HepG2 (cell line): Measurements from ENCODE around the gene DENND5A. TPM values are rescaled to one million over a fixed set of nuclear protein-coding genes. Genes with fewer than 3 reads are reported as not detected.
A peak's percentile ranks its signal among the peaks of the same experiment; 100 is the strongest.

Source experiments
- FIP1L1 ChIP-seq: fragments of 200-400 bp; formaldehyde crosslinking; IDR thresholded peaks from 2 replicates; pipeline ENCODE4 v1.6.1; 2018; ENCODE audit warnings: low read depth, mild to moderate bottlenecking, low read length, moderate library complexity, borderline replicate concordance; ENCODE audit not compliant: insufficient read depth
- HBP1 ChIP-seq: IDR thresholded peaks from 2 replicates; pipeline ENCODE4 v1.6.1; 2016; ENCODE audit warnings: low read depth, control low read depth
- MXD3 ChIP-seq: IDR thresholded peaks from 2 replicates; pipeline ENCODE4 v1.6.1; 2016; ENCODE audit warnings: mild to moderate bottlenecking, missing biosample characterization, missing genetic modification reagents
- NPAS2 ChIP-seq: sonication (generic); formaldehyde crosslinking; IDR thresholded peaks from 2 replicates; pipeline ENCODE4 v1.8.0; 2022; ENCODE audit warnings: mild to moderate bottlenecking, missing genetic modification reagents, borderline replicate concordance
- NR3C1 ChIP-seq: sonication (generic); formaldehyde crosslinking; IDR thresholded peaks from 2 replicates; pipeline ENCODE4 v1.4.0; 2020; ENCODE audit warnings: missing genetic modification reagents
- PAF1 ChIP-seq: IDR thresholded peaks from 2 replicates; pipeline ENCODE4 v1.6.1; 2016; ENCODE audit warnings: missing genetic modification reagents, missing compliant biosample characterization
- RBM39 ChIP-seq: fragments of 200-400 bp; formaldehyde crosslinking; IDR thresholded peaks from one replicate; pipeline ENCODE4 v1.6.1; 2018; ENCODE audit warnings: antibody characterized with exemption, mild to moderate bottlenecking, low read depth, low read length; ENCODE audit not compliant: poor library complexity, severe bottlenecking
- REL ChIP-seq: sonication (generic); formaldehyde crosslinking; conservative IDR thresholded peaks from 2 replicates; pipeline ENCODE4 v1.8.0; 2022; ENCODE audit warnings: mild to moderate bottlenecking, missing genetic modification reagents, moderate library complexity
- RORA ChIP-seq: sonication (generic); formaldehyde crosslinking; IDR thresholded peaks from 2 replicates; pipeline ENCODE4 v1.5.0; 2020; ENCODE audit warnings: mild to moderate bottlenecking, missing genetic modification reagents, moderate library complexity
- SATB2 ChIP-seq: sonication (generic); formaldehyde crosslinking; IDR thresholded peaks from 2 replicates; pipeline ENCODE4 v1.5.0; 2020; ENCODE audit warnings: missing genetic modification reagents
- YEATS2 ChIP-seq: sonication (generic); formaldehyde crosslinking; IDR thresholded peaks from 2 replicates; pipeline ENCODE4 v1.4.0; 2020; ENCODE audit warnings: missing genetic modification reagents, borderline replicate concordance
- ZFP37 ChIP-seq: sonication (generic); formaldehyde crosslinking; IDR thresholded peaks from 2 replicates; pipeline ENCODE4 v1.4.0; 2020; ENCODE audit warnings: missing genetic modification reagents, borderline replicate concordance
- ZNF143 ChIP-seq: sonication (generic); formaldehyde crosslinking; IDR thresholded peaks from 2 replicates; pipeline ENCODE4 v1.4.0; 2020; ENCODE audit warnings: missing genetic modification reagents
- ZNF17 ChIP-seq: sonication (generic); formaldehyde crosslinking; IDR thresholded peaks from 2 replicates; pipeline ENCODE4 v1.5.0; 2020; ENCODE audit warnings: mild to moderate bottlenecking, missing genetic modification reagents
- ZNF616 ChIP-seq: sonication (generic); formaldehyde crosslinking; IDR thresholded peaks from 2 replicates; pipeline ENCODE4 v1.5.0; 2020; ENCODE audit warnings: low read depth, mild to moderate bottlenecking, missing genetic modification reagents
- ZNF879 ChIP-seq: sonication (generic); formaldehyde crosslinking; IDR thresholded peaks from 2 replicates; pipeline ENCODE4 v1.8.1; 2023; ENCODE audit warnings: missing genetic modification reagents
- ZSCAN21 ChIP-seq: sonication (generic); formaldehyde crosslinking; IDR thresholded peaks from 2 replicates; pipeline ENCODE4 v1.8.0; 2022; ENCODE audit warnings: mild to moderate bottlenecking, missing genetic modification reagents, moderate library complexity, borderline replicate concordance
- ZSCAN9 ChIP-seq: IDR thresholded peaks from 2 replicates; pipeline ENCODE4 v1.6.1; 2016; ENCODE audit warnings: borderline replicate concordance
- polyA plus RNA-seq, 8 experiments: library from polyadenylated mRNA; depleted of rRNA in 3 of 8; stranded (reverse) in 7 of 8; unstranded in 1 of 8; fragments of >200 nt; fragmentation: Illumina TruSeq in 4 of 8; extraction: Trizol in 4 of 8; gene quantifications; 2 replicates each; pipeline versions ENCODE4 v1.2.1 to v1.2.3, GENCODE V29; 2011 to 2016; ENCODE audit warnings: low read depth in 4 of 8, missing spikeins in 1 of 8, mixed read lengths in 1 of 8; ENCODE audit not compliant: insufficient read depth in 1 of 8
- total RNA-seq, 5 experiments: library from RNA; depleted of rRNA; stranded (reverse); fragments of >200 nt; fragmentation: Illumina TruSeq; extraction: Trizol; gene quantifications; 2 replicates each; pipeline ENCODE4 v1.2.3, GENCODE V29; 2016; ENCODE audit warnings: low read depth in 1 of 5
- TF ChIP-seq, protein P1 (sequence below): sonication (generic); formaldehyde crosslinking; IDR thresholded peaks from one replicate; pipeline ENCODE4 v1.5.1; 2020; ENCODE audit warnings: mild to moderate bottlenecking, missing genetic modification reagents; ENCODE audit errors: not compliant biosample characterization

The DENND5A gene
- total and polyA plus RNA-seq, 2 of the 13 experiments (the other 11 are each of a cell fraction or from before 2014, with no cell fraction given) = 63.3 to 145 TPM

- TF ChIP-seq, protein P1, sequence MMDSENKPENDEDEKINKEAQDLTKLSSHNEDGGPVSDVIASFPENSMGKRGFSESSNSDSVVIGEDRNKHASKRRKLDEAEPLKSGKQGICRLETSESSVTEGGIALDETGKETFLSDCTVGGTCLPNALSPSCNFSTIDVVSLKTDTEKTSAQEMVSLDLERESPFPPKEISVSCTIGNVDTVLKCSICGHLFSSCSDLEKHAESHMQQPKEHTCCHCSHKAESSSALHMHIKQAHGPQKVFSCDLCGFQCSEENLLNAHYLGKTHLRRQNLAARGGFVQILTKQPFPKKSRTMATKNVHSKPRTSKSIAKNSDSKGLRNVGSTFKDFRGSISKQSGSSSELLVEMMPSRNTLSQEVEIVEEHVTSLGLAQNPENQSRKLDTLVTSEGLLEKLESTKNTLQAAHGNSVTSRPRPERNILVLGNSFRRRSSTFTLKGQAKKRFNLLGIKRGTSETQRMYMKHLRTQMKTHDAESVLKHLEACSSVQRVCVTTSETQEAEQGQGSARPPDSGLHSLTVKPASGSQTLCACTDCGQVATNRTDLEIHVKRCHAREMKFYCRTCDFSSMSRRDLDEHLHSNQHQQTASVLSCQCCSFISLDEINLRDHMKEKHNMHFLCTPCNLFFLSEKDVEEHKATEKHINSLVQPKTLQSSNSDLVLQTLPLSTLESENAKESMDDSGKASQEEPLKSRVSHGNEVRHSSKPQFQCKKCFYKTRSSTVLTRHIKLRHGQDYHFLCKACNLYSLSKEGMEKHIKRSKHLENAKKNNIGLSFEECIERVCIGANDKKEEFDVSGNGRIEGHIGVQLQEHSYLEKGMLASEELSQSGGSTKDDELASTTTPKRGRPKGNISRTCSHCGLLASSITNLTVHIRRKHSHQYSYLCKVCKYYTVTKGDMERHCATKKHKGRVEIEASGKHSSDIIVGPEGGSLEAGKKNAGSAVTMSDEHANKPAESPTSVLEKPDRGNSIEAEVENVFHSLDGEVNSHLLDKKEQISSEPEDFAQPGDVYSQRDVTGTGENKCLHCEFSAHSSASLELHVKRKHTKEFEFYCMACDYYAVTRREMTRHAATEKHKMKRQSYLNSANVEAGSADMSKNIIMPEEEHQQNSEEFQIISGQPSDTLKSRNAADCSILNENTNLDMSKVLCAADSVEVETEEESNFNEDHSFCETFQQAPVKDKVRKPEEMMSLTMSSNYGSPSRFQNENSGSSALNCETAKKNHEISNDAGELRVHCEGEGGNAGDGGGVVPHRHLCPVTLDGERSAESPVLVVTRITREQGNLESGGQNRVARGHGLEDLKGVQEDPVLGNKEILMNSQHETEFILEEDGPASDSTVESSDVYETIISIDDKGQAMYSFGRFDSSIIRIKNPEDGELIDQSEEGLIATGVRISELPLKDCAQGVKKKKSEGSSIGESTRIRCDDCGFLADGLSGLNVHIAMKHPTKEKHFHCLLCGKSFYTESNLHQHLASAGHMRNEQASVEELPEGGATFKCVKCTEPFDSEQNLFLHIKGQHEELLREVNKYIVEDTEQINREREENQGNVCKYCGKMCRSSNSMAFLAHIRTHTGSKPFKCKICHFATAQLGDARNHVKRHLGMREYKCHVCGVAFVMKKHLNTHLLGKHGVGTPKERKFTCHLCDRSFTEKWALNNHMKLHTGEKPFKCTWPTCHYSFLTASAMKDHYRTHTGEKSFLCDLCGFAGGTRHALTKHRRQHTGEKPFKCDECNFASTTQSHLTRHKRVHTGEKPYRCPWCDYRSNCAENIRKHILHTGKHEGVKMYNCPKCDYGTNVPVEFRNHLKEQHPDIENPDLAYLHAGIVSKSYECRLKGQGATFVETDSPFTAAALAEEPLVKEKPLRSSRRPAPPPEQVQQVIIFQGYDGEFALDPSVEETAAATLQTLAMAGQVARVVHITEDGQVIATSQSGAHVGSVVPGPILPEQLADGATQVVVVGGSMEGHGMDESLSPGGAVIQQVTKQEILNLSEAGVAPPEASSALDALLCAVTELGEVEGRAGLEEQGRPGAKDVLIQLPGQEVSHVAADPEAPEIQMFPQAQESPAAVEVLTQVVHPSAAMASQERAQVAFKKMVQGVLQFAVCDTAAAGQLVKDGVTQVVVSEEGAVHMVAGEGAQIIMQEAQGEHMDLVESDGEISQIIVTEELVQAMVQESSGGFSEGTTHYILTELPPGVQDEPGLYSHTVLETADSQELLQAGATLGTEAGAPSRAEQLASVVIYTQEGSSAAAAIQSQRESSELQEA (CRISPR knock-in tag) = no peak
- no peak for TF ChIP-seq SATB2 (CRISPR knock-in tag)
- 0 out of 2 replicates have a peak, but pooled peaks have one; percentile 62 for TF ChIP-seq YEATS2 (CRISPR knock-in tag)
- TF ChIP-seq ZFP37 (CRISPR knock-in tag) = no peak
- TF ChIP-seq ZNF17 (CRISPR knock-in tag) = no peak
- no peak for TF ChIP-seq NR3C1 (CRISPR knock-in tag)
- TF ChIP-seq FIP1L1 = no peak
- no peak for TF ChIP-seq PAF1 (CRISPR knock-in tag)
- 0 out of 2 replicates have a peak, but pooled peaks have one; percentile 49 for TF ChIP-seq RORA (CRISPR knock-in tag)
- TF ChIP-seq HBP1 (CRISPR knock-in tag) = no peak
- TF ChIP-seq ZNF879 = no peak
- TF ChIP-seq ZSCAN21 (CRISPR knock-in tag) = peak; percentile 53; the same call in 1 of the 2 replicates
- TF ChIP-seq REL (CRISPR knock-in tag) = no peak
- TF ChIP-seq ZNF143 = no peak
- TF ChIP-seq NPAS2 = no peak
- TF ChIP-seq MXD3 (CRISPR knock-in tag) = peak; percentile 71; the same call in 1 of the 2 replicates
- TF ChIP-seq ZSCAN9 (CRISPR knock-in tag) = no peak
- TF ChIP-seq RBM39 = no peak
- peak; percentile 32; the same call in 1 of the 2 replicates for TF ChIP-seq ZNF616 (CRISPR knock-in tag)
Measured at GRCh38 chr11:9265211-9266131, at the start of gene DENND5A (continued).
